ENCODE results near the gene BCAN.

GRCh38 chr1:156658496-156658895, 16.6 kb downstream of the BCAN start:
- TF ChIP-seq EZH2 (IDR thresholded peaks at IDR 0.05) (no peak), POLR2AphosphoS5 (IDR thresholded peaks at IDR 0.05; ENCODE audit: borderline replicate concordance, low read depth, low read length) (no peak)

Data from SK-N-MC (cell line).